Adrenal gland (tissue), 5 donors: Measurements from ENCODE around the gene TMEM45A.

Source experiments
- CTCF ChIP-seq, 6 experiments: fragments of 450-650 bp in 4 of 6; fragments of 200-600 bp in 2 of 6; sonication (generic) in 1 of 6; IDR thresholded peaks; 1 replicate in 5 of 6; 2 replicates in 1 of 6; pipeline versions ENCODE4 v1.5.1 to v1.8.0; 2016 to 2021; ENCODE audit warnings: antibody characterized with exemption in 6 of 6, mild to moderate bottlenecking in 2 of 6, moderate library complexity in 1 of 6
- POLR2A ChIP-seq, 2 donors: fragments of 450-650 bp; IDR thresholded peaks; one replicate each; pipeline ENCODE4 v1.6.1; 2017; ENCODE audit warnings: antibody characterized with exemption in 2 of 2, mild to moderate bottlenecking in 2 of 2, moderate library complexity in 1 of 2
- donor health status: DM: no; HTN: no; CAD: no.

DNA sequence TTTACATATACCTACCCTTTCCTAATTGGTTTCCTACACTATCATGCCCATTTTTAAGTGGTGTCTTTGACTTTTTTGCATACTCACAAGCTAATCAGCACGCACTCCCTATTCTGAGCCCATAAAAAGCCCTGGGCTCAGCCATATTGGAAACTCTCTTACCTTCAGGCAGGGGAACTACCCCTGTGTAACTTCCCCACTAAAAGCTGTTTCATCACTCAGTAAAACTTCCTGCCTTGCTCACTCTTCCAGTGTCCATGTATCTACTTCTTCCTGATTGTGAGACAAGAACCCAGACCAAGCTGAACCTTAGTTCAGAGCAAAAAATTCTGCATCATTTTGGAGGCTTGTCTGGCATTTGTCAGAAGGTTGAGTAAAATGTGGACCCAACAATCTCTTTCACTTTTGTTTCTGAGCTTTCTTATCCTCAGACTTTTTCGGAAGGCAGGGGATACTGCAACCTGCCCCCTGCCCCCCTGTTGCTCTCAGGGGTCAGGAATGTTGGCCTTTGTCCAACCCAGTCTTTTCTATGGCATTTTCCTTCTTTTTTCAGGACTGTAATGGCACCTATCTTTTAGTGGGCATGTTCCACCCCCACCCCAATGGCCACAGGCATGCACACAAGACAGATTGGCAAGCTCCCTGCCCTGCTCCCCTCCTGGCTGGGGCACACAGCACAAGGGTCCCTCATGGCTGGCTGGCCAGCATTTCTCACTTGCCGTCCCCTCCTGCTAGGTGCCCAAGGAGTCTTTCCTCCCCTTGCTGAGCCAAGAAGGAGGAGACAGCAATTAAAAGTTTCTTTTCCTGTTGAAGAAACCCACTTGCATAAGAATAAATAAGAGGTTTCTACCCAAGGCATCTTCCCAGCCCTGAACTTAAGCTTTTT is 26.3 kb upstream of the TMEM45A start:
- TF ChIP-seq CTCF (IDR thresholded peaks at IDR 0.05) (no peak), POLR2A (IDR thresholded peaks at IDR 0.05) (no peak)
